Measurements from ENCODE around the gene APLP2. TPM values are rescaled to one million over a fixed set of nuclear protein-coding genes. Genes with fewer than 3 reads are reported as not detected.

Gene APLP2
- total and polyA plus RNA-seq, 12 donors = 115 to 414 (median 299) TPM

DNA sequence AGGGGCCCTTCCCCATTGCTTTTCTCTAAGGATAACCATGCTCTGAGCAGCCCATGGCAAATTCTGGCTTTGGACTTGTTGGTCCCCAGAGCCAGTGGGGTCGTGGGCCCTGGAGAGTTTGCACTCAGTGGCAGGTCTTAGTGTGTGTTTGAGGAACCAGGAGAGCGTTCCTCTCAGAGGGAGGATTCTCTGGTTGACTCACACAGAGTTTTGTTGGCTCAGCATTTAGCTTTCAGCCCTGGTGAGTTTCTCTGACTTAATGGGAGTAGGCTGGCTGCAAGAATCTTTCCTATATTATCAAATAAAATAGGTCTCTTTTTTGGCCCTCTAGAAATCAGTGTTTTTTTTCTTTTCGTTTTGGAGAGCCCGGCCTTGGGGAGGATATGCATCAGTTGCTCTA is 110.8 kb downstream of the APLP2 start:
- Histone ChIP-seq H3K4me1 (peaks cover 20 to 51% (median 47%) of the 10 kb centered on the region in 9 donors), H3K9me3 (peaks cover 0 to 9% (median 0%) of the 10 kb centered on the region in 11 donors), H3K27ac (peak overlapping the region in 9 of 10 donors; percentile 25 to 86 (median 82)), H3K36me3 (no peaks in the 10 kb centered on the region), H3K27me3 (no peaks in the 10 kb centered on the region), H3K4me3 (no peak overlapping the region)
- 69 to 74% methylated on average over 4 of the region's 4 CpGs for WGBS, 2 donors
- ATAC-seq (peak in 2 of 8 donors; percentile 7 to 23), DNase-seq (no peak)
- intact Hi-C loops (cut with DNase I) = loop anchor here in 1 of 10 donors (1.0 kb wide), 1 partner anchor 34 kb away; no protein-coding TSS in a partner anchor
- TF ChIP-seq, protein P1, sequence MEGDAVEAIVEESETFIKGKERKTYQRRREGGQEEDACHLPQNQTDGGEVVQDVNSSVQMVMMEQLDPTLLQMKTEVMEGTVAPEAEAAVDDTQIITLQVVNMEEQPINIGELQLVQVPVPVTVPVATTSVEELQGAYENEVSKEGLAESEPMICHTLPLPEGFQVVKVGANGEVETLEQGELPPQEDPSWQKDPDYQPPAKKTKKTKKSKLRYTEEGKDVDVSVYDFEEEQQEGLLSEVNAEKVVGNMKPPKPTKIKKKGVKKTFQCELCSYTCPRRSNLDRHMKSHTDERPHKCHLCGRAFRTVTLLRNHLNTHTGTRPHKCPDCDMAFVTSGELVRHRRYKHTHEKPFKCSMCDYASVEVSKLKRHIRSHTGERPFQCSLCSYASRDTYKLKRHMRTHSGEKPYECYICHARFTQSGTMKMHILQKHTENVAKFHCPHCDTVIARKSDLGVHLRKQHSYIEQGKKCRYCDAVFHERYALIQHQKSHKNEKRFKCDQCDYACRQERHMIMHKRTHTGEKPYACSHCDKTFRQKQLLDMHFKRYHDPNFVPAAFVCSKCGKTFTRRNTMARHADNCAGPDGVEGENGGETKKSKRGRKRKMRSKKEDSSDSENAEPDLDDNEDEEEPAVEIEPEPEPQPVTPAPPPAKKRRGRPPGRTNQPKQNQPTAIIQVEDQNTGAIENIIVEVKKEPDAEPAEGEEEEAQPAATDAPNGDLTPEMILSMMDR (IDR thresholded peaks at IDR 0.05) = no peak

DNA sequence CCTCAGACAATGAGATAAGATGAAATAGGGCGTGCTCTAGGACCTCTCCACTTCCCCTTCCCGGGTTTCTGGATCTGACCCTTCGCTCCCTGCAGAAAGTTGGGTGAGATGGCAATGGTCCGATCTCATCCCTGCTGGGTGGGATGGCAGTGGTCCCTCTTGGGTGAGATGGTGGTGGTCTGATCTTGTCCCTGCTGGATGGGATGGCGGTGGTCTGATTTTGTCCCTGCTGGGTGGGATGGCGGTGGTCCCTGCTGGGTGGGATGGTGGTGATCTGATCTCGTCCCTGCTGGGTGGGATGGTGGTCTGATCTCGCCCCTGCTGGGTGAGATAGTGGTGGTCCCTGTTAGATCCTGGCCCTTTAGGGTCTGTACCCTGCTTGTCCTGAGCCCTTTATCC is 111.2 kb downstream of the APLP2 start:
- DNase-seq (no peak), ATAC-seq (peak in 1 of 8 donors; percentile 6)
- 80% methylated on average over 8 of the region's 8 CpGs for WGBS, 2 donors
- Histone ChIP-seq H3K4me3 (no peak overlapping the region), H3K4me1 (peaks cover 20 to 51% (median 47%) of the 10 kb centered on the region in 9 donors), H3K27ac (peak overlapping the region in 9 of 10 donors; percentile 71 to 86 (median 82)), H3K9me3 (peaks cover 0 to 5% (median 0%) of the 10 kb centered on the region in 11 donors), H3K27me3 (no peaks in the 10 kb centered on the region), H3K36me3 (no peaks in the 10 kb centered on the region)
- intact Hi-C loops (cut with DNase I) = loop anchor here in 1 of 10 donors (1.0 kb wide), 1 partner anchor 35 kb away; no protein-coding TSS in a partner anchor
- TF ChIP-seq, protein P1 (IDR thresholded peaks at IDR 0.05) = no peak

DNA sequence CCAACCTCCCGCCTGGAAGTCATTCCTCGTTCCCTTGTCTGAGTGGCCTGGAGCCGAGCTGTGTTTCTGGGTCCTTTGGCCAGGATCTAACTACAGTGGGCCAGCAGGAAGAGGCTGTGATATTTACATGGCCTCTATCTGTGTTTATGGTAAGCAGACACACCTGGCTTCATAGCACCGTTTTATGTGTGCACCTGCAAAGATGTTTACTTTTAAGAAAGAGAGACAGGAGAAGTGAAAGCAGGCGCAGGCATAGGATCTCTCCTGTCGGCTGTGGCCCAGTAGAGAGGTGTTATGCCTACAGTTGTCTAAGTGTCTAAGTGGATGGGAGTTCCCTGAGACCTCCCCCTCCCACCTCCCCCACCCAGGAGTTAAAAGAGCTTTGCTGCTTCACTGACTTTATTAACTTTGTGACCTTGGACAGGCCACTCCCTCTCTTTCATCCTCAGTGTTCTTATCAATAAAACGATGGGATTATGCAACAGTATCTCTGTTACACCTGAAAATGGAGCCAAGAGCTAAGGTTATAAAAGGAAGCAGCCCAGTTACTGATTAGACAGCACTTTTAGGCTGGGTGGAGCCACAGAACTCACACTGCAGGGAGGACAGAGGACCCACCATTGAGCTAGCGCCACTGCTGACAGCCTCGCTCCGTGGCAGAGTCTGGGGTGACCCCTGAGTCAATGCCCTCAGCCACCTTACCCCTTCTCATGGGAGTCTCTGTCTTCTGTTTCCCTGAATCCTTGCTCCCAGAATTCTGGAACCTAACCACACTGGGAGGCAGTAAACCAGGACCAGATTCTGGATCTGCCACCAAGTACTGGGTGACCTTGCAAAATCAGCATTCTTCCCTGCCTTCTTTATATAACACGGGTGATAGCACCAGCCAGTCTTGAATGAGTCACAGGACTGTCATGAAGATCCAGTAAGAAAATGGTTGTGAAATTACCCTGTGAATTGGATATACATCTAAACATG is 111.9 kb downstream of the APLP2 start:
- TF ChIP-seq, protein P1 (IDR thresholded peaks at IDR 0.05) = no peak
- Histone ChIP-seq H3K4me3 (no peak overlapping the region), H3K9me3 (peaks cover 0 to 4% (median 0%) of the 10 kb centered on the region in 11 donors), H3K27me3 (no peaks in the 10 kb centered on the region), H3K36me3 (no peaks in the 10 kb centered on the region), H3K27ac (peak overlapping the region; percentile 67 to 86 (median 80)), H3K4me1 (peaks cover 20 to 51% (median 47%) of the 10 kb centered on the region in 9 donors)
- 42 to 47% methylated on average over 11 of the region's 11 CpGs for WGBS, 2 donors
- intact Hi-C loops (cut with DNase I) = no loop called here
- DNase-seq = peak in 1 of 2 donors; percentile 23
- ATAC-seq = peak; percentile 56 to 86 (median 80)

DNA sequence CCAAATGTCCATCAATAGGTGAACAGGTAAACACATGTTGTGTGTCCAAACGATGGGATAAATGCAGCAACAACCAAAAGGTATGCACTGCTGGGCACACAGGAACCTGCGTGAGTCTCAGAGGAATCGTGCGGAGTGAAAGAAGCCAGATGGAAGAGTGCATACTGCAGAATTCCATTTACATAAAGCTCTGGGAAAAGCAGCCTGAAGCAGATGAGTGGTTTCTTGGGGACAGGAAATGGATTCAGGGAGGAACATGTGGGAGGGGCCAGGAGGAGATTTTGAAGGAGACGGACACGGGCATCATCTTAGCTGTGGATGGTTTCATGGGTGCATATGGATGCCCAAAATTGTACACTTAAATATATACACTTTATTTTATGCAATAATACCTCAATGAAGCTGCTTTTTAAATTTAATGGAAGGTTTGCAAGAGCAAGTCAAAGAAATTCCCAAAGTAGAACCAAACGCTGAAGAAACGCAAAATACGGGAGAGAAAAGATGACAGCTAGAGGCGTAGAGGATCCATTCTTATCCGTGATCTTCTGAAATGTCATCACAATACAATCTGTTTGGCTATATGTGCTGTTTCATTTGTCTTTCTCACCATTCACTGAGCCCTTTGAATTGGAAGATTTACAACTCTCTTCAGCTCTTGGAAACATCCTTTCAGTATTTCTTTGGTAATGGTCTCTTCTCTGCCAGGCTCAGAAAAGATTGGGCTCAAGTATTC is 114.3 kb downstream of the APLP2 start:
- intact Hi-C loops (cut with DNase I) = no loop called here
- H3K27me3 ChIP-seq = no peaks in the 10 kb centered on the region
- peaks cover 0 to 4% (median 0%) of the 10 kb centered on the region in 11 donors for H3K9me3 ChIP-seq

More for the DNA sequence above, 114.3 kb downstream of the APLP2 start:
- Histone ChIP-seq H3K4me3 (no peak overlapping the region), H3K36me3 (no peaks in the 10 kb centered on the region), H3K4me1 (peaks cover 13 to 36% (median 33%) of the 10 kb centered on the region in 9 donors), H3K27ac (no peak overlapping the region)
- no peak for DNase-seq
- WGBS, 2 donors = 75 to 78% methylated on average over 11 of the region's 11 CpGs
- ATAC-seq = no peak
- TF ChIP-seq, protein P1 (IDR thresholded peaks at IDR 0.05) = no peak

All from heart right ventricle (tissue), 16 donors.